ENCODE measurements around the gene MAGI3.

Gene MAGI3

GRCh38 chr1:113369699-113370098, 20.6 kb upstream of the MAGI3 start:
- no peak for TF ChIP-seq ZNF600 (tag by site-specific recombination; IDR thresholded peaks at IDR 0.05)
- no peak for TF ChIP-seq ZSCAN4 (tag by site-specific recombination; IDR thresholded peaks at IDR 0.05)
- no peak for TF ChIP-seq ZNF621 (tag by site-specific recombination; IDR thresholded peaks at IDR 0.05)
- TF ChIP-seq YY2 (tag by site-specific recombination; IDR thresholded peaks at IDR 0.05): no peak
- TF ChIP-seq ZNF654 (tag by site-specific recombination; IDR thresholded peaks at IDR 0.05; ENCODE audit: low read depth): no peak
- no peak for TF ChIP-seq PRDM10 (tag by site-specific recombination; IDR thresholded peaks at IDR 0.05)
- TF ChIP-seq BCL11A (tag by site-specific recombination; IDR thresholded peaks at IDR 0.05; ENCODE audit: low read depth): no peak
- no peak for TF ChIP-seq ZSCAN5A (tag by site-specific recombination; IDR thresholded peaks at IDR 0.05)
- no peak for TF ChIP-seq ZNF274 (IDR thresholded peaks at IDR 0.05; ENCODE audit: low read length)
- no peak for TF ChIP-seq ZNF274 (tag by site-specific recombination; IDR thresholded peaks at IDR 0.05; ENCODE audit: borderline replicate concordance)
- TF ChIP-seq ZNF558 (tag by site-specific recombination; IDR thresholded peaks at IDR 0.05): no peak
- no peak for TF ChIP-seq ZNF416 (tag by site-specific recombination; IDR thresholded peaks at IDR 0.05)
- no peak for TF ChIP-seq TCF7L2 (IDR thresholded peaks at IDR 0.05; ENCODE audit: borderline replicate concordance, low read depth, low read length)
- no peaks in the 10 kb centered on the region for H3K4me1 ChIP-seq (ENCODE audit: control insufficient read depth, insufficient read depth, low read length)
- ChIA-PET POLR2A (no interaction called here), CTCF (no interaction called here)
- H3K9me3 ChIP-seq (ENCODE audit: control insufficient read depth, insufficient read depth, low read depth, low read length): no peaks in the 10 kb centered on the region
- no peak overlapping the region for H3K27ac ChIP-seq (ENCODE audit: extremely low read depth, low read depth, low read length)
- H3K36me3 ChIP-seq (ENCODE audit: control insufficient read depth in 2 of 2, insufficient read depth in 1 of 2, low read length in 2 of 2): no peaks in the 10 kb centered on the region
- H3K4me3 ChIP-seq (ENCODE audit: low read depth, low read length): no peak overlapping the region

- TF ChIP-seq ZBTB8A (tag by site-specific recombination; IDR thresholded peaks at IDR 0.05) (no peak), ZNF692 (tag by site-specific recombination; IDR thresholded peaks at IDR 0.05) (no peak), ZNF660 (tag by site-specific recombination; IDR thresholded peaks at IDR 0.05) (no peak), ZNF558 (tag by site-specific recombination; IDR thresholded peaks at IDR 0.05) (no peak), YY2 (tag by site-specific recombination; IDR thresholded peaks at IDR 0.05) (no peak), PRDM10 (tag by site-specific recombination; IDR thresholded peaks at IDR 0.05) (no peak), SALL2 (tag by site-specific recombination; IDR thresholded peaks at IDR 0.05; ENCODE audit: borderline replicate concordance) (no peak), ZNF701 (tag by site-specific recombination; IDR thresholded peaks at IDR 0.05) (no peak), ZBTB6 (tag by site-specific recombination; IDR thresholded peaks at IDR 0.05) (no peak), ZNF174 (tag by site-specific recombination; IDR thresholded peaks at IDR 0.05) (no peak)
- Histone ChIP-seq H3K4me1 (ENCODE audit: control insufficient read depth, insufficient read depth, low read length) (no peaks in the 10 kb centered on the region), H3K9me3 (ENCODE audit: control insufficient read depth, insufficient read depth, low read depth, low read length) (no peaks in the 10 kb centered on the region), H3K27ac (ENCODE audit: extremely low read depth, low read depth, low read length) (no peak overlapping the region), H3K4me3 (ENCODE audit: low read depth, low read length) (no peak overlapping the region), H3K36me3 (ENCODE audit: control insufficient read depth in 2 of 2, insufficient read depth in 1 of 2, low read length in 2 of 2) (no peaks in the 10 kb centered on the region)
- ChIA-PET POLR2A (no interaction called here), CTCF (no interaction called here)
Observed at GRCh38 chr1:113370868-113371267, 19.4 kb upstream of the MAGI3 start.
